ENCODE data around the gene IGSF23.
"Not testable (repeated sequence)": the region's sequence is repeated elsewhere in the genome, so short reads cannot be mapped to it uniquely, and the experiment has no call there.

Gene IGSF23

DNA sequence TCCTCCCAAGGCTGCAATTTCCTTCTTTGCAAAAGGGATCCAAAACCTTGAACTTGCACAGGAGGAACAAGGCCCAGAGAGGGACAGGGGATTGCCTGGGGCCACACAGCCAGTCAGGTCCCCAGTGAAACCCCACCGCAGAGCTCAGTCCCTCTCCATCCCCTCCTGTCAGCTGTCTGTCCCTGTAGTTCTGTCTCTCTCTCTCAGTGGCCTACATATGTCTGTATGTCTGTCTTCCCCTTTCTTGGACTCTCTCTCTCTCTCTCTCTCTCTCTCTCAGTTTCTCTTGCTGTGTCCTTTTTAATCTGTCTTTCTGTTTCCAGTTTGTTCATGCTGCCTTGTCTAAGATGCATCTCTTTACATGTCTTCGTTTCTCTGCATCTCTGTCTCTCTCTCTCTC, 69.4 kb downstream of the IGSF23 start:
- H3K36me3 ChIP-seq (ENCODE audit: control insufficient read depth, insufficient read depth, low read length), result no peaks in the 10 kb centered on the region

DNA sequence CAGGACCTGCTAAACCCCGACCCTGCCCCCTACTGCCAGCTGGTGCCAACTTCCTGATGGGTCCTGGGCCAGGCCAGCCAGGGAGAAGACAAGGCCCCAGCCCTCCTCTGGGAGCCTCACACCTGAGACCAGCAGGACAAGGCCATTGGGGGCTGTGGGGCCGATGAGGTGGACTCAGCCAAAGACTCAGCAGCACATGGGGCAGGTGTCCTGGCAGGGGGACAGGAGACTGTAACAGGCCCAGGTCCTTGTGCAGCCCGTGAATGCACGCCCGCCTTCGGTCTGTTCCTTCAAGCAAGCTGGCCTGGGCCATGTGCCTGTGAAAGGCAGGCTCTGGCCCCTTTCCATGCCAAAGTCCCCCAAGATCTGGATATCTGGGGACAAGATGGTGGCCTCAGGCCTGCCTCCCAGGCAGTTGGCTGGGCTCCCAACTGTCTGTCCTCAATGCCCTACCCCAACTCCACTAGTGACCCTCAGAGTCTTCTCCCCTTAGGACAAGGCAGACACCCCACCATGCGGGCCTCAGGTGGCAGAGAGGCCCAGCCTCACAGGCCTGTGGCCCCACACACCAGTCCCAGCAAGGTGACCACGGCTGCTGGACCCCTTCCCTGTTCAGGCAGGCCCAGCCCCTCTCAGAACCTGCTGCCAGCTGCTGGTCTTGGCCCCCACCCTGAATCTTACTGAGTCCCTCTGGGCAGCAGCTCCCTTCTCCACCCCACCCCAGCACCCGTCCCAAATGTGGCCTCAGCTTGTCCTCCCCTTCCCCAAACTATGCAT, 70.3 kb downstream of the IGSF23 start:
- Histone ChIP-seq H3K27me3 (ENCODE audit: control insufficient read depth, insufficient read depth, low read length) (no peaks in the 10 kb centered on the region), H3K36me3 (ENCODE audit: control insufficient read depth, insufficient read depth, low read length) (no peaks in the 10 kb centered on the region), H3K4me3 (ENCODE audit: low read depth, low read length) (no peak overlapping the region), H3K4me1 (ENCODE audit: control insufficient read depth, insufficient read depth, low read length) (no peaks in the 10 kb centered on the region), H3K9ac (ENCODE audit: low read depth, low read length) (no peak overlapping the region), H3K9me3 (ENCODE audit: control insufficient read depth, insufficient read depth, low read length) (no peaks in the 10 kb centered on the region)

More for the DNA sequence above, 69.4 kb downstream of the IGSF23 start:
- Histone ChIP-seq H3K27me3 (ENCODE audit: control insufficient read depth, insufficient read depth, low read length) (no peaks in the 10 kb centered on the region), H3K9me3 (ENCODE audit: control insufficient read depth, insufficient read depth, low read length) (no peaks in the 10 kb centered on the region), H3K4me1 (ENCODE audit: control insufficient read depth, insufficient read depth, low read length) (no peaks in the 10 kb centered on the region), H3K4me3 (ENCODE audit: low read depth, low read length) (no peak overlapping the region), H3K9ac (ENCODE audit: low read depth, low read length) (no peak overlapping the region)

DNA sequence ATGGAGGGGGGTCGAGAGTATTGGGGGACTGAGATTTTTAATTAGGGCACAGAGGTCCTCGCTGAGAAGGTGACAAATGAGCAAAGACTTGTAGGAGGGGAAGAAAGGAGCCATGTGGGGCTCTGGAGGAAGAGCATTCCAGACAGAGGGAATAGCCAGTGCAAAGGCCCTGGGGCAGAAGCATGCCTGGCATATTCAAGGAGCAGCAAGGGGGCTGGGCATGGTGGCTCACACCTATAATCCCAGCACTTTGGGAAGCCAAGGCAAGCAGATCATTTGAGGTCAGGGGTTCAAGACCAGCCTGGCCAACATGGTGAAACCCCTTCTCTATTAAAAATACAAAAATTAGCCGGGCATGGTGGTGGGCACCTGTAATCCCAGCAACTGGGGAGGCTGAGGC, 71.0 kb downstream of the IGSF23 start:
- H3K9ac ChIP-seq (ENCODE audit: low read depth, low read length); H3K4me3 ChIP-seq (ENCODE audit: low read depth, low read length); H3K4me1 ChIP-seq (ENCODE audit: control insufficient read depth, insufficient read depth, low read length); H3K9me3 ChIP-seq (ENCODE audit: control insufficient read depth, insufficient read depth, low read length); H3K36me3 ChIP-seq (ENCODE audit: control insufficient read depth, insufficient read depth, low read length); H3K27me3 ChIP-seq (ENCODE audit: control insufficient read depth, insufficient read depth, low read length): not testable (repeated sequence)

DNA sequence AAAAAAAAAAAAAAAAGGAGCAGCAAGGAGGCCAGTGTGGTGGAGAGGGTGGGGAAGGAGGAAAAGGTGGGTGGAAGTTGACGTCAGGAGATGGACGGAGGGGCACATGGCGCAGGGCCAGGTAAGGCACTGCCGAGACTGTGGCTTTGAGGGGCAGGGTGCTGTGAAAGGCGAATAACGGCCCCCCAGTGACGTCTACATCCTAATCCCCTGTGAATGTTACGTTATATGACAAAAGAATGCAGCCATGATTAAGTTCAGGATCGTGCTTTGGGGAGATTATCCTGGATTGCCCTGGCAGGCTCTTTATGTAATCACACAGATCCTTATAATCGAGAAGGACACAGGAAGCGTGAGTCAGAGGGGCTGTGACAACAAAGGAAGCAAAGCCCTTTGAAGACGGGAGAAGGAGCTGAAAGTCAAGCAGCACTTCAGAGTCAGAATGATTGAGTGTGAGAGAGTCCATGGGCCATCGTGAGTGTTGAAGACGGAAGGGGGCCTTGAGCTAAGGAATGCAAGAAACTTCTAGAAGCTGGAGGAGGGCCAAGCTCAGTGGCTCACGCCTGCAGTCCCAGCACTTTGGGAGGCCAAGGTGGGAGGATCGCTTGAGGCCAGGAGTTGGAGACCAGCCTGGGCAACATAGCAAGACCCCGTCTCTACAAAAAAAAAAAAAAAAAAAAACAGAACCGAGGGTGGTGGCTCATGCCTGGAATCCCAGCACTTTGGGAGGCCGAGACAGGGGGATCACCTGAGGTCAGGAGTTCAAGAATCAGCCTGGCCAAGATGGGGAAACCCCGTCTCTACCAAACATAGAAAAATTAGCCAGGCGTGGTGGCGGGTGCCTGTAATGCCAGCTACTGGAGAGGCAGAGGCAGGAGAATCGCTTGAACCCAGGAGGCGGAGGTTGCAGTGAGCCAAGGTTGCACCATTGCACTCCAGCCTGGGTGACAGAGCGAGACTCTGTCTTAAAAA, 71.8 kb downstream of the IGSF23 start:
- no peaks in the 10 kb centered on the region for H3K36me3 ChIP-seq (ENCODE audit: control insufficient read depth, insufficient read depth, low read length)
- no peak overlapping the region for H3K9ac ChIP-seq (ENCODE audit: low read depth, low read length)

DNA sequence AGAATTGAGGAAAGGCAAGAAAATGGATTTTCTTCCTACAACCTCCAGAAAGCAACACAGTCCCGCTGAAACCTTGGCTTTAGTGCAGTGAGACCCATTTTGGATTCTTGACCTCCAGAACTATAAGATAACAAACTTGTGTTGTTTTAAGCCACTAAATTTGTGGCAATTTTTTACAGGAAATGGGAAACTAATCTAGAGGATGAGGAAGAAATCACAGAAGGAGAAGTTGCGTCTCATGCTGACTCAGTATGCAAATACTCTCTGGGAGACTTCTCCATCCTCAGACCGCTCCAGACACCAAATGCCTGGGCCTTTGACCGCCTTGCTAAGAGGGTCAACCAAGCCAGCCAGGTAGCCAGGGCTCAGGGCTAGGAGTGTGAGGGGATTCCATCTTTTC, 72.5 kb downstream of the IGSF23 start:
- Histone ChIP-seq H3K9me3 (ENCODE audit: control insufficient read depth, insufficient read depth, low read length) (no peaks in the 10 kb centered on the region), H3K27me3 (ENCODE audit: control insufficient read depth, insufficient read depth, low read length) (no peaks in the 10 kb centered on the region), H3K9ac (ENCODE audit: low read depth, low read length) (no peak overlapping the region), H3K36me3 (ENCODE audit: control insufficient read depth, insufficient read depth, low read length) (no peaks in the 10 kb centered on the region), H3K4me1 (ENCODE audit: control insufficient read depth, insufficient read depth, low read length) (no peaks in the 10 kb centered on the region), H3K4me3 (ENCODE audit: low read depth, low read length) (no peak overlapping the region)

More for the DNA sequence above, 71.8 kb downstream of the IGSF23 start:
- no peak overlapping the region for H3K4me3 ChIP-seq (ENCODE audit: low read depth, low read length)
- no peaks in the 10 kb centered on the region for H3K4me1 ChIP-seq (ENCODE audit: control insufficient read depth, insufficient read depth, low read length)
- H3K9me3 ChIP-seq (ENCODE audit: control insufficient read depth, insufficient read depth, low read length), result no peaks in the 10 kb centered on the region
- H3K27me3 ChIP-seq (ENCODE audit: control insufficient read depth, insufficient read depth, low read length), result no peaks in the 10 kb centered on the region
